GM18526 (cell line): ENCODE measurements around the gene STX1A.

ENCODE experiments used
- POLR2A ChIP-seq: IDR thresholded peaks from 3 replicates; pipeline ENCODE4 v1.6.1; 2011; ENCODE audit not compliant: insufficient read length; ENCODE audit errors: extremely low read depth

STX1A gene

DNA sequence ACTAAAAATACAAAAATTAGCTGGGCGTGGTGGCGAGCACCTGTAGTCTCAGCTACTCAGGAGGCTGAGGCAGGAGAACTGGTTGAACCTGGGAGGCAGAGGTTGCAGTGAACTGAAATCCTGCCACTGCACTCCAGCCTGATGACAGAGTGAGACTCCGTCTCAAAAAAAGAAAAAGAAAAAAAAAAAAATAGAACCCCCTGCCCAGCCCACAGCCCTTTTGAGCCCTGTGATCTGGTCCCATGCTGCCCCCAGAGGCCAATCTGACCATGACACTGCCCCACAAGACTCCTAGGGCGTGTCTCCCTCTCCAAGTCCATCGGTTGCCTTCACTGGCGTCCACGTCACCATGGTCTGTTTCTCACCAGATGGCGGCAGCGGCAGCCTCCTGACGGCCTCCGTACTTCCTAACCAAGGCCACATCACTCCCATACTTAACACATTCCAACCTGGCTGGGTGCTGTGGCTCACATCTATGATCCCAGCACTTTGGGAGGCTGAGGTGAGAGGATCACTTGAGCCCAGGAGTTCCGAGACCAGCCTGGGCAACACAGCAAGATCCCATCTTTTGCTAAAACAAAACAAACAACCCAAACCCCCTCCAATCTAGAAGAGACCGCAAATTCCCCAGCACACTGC lies 18.0 kb downstream of the STX1A start:
- no peak for TF ChIP-seq POLR2A

DNA sequence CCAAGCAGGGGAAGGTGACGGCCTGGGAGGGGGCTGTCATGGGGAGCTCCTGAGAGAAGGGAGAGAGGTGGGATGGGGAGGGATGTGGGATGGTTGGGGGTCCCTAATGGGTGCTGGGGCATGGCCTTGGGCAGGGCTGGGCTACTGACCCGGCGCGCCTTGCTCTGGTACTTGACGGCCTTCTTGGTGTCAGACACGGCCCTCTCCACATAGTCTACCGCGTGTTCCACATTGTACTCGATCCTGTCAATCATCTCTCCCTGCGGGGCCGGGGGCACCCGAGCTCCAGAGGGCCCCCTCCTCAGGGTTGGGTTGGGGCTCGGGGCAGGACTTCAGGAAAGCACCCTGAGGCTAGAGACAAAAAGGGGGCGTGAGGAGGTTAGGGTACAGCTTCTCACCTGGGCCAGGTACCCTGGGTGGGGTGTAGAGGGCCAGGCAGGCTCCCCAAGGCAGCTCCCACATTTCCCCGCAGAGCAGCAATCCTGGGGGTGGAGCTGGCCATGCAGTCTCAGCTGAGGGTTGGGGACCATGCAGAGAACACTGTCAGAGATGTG lies 18.8 kb downstream of the STX1A start:
- TF ChIP-seq POLR2A, result no peak

DNA sequence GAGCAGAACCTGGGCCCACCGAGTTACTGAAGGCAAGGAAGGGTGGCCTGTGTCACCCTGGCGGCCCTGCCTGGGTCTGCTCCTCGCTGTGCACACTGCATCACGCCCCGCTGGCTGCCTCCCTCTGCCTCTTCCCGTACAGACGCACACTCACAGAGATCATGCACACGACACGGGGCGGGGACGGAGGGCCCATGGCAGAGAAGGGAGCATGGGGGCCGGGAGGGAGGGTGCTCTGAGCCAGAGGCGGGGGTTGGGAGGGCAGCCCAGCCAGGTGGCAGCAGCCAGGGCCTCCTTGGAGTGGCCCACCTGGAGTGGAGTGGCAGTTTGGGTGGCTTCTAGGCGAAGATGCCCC lies 19.4 kb downstream of the STX1A start:
- TF ChIP-seq POLR2A, result no peak

DNA sequence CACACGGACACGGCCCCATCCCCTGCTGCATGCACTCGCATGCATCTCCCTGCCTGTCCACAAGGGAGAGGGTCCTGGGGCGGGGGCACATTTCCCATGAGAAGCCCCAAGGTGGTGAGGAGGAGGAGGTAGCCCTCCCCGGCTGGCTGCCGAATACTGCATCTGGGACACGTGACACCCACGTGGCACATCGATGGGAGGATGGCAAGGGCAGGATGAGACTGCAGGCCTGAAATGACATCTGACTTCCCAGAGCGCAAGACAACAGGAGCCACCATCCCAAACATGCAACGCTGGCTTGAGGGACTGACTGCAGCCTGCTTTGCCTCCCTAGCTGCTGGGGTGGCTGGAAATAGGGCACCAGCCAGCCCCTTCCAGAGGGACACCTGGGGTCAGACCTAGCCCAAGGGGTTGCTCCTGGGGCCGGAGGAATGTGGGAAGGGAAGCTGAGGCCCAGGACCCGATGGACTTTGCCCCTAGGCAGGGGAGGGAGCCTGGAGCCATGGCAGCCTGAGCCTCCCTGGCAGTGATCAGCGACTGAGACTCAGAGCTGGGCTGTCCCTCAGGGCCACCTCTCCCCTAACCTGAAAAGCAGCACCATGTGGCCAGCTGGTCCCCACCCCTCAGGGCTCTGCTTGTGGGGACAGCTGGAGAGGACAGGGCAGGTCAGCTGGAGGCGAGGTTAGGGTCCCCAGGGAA lies 19.9 kb downstream of the STX1A start:
- TF ChIP-seq POLR2A, result no peak

DNA sequence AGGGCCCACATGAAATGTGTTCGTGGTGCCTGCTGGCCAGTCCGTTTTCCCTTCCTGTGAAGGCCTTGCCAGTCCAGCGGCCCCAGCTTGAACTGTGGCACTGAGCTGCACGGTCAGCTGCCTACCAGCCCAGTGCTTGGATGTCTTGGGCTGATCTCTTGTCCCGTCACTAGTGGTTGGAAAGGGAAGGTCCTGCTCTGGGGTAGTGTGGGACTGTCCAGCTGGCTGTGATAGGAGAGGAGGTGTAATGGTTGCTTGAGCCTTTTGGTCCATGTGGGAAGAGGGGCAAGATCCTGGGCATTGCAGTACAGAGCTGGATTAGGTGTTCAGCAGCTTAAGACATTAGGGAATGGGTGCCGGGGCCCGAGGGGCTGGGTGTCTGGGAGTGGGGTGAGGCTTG lies 21.1 kb downstream of the STX1A start:
- TF ChIP-seq POLR2A, result no peak

DNA sequence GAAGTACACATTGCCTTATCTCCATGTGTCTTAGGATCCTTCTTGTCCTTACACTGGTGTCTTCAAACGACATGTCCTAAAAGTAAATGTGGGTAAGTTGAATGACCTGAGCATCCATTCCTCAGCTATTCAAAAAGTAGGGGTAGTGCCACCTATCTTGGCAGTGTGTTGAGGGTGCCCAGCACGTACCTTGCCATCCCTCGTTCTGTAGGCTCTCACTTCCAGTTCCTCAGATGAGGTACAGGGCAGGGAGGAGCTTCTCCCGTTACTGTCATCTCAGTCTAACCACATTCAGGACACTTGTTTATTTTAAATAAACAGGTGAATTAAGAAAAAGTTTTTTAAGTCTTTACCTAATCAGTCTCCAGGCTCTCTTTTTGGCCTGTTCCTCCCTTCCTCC lies 23.1 kb downstream of the STX1A start:
- TF ChIP-seq POLR2A, result no peak

DNA sequence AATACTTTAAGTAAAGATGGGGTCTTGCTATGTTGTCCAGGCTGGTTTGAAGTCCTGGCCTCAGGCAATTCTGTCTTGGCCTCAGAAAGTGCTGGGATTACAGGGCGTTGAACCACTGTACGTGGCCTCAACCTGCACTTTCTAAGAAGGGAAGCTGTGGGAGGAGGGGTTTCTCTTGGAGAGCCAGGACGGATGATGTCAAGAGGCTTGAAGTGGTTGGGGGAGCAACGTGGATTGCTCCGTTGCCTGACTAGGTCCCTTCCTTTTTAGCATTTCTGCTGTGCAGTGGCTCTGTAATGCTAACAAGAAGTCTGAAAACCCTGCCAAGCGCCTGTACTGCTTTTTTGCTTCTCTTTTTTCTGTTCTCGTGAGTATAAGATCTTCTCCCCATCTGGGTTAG lies 28.8 kb downstream of the STX1A start:
- no peak for TF ChIP-seq POLR2A

DNA sequence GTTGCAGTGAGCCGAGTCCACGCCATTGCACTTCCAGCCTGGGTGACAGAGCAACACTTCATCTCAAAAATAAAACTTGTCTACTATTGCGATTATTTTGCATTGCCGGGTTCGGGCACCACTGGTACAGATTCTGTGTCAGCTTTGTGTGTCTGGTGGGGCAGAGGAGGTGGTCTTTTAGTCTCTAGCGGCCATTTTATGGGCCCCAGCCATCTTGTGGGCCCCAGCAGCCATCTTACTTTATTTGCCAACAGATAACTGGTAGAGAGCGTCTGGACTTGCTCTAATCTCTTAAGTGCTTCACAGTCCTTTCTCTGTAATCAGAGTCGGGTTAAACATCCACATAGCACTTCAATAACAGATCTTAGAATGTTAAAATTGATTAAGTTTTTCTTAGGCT lies 31.2 kb downstream of the STX1A start:
- TF ChIP-seq POLR2A, result no peak

DNA sequence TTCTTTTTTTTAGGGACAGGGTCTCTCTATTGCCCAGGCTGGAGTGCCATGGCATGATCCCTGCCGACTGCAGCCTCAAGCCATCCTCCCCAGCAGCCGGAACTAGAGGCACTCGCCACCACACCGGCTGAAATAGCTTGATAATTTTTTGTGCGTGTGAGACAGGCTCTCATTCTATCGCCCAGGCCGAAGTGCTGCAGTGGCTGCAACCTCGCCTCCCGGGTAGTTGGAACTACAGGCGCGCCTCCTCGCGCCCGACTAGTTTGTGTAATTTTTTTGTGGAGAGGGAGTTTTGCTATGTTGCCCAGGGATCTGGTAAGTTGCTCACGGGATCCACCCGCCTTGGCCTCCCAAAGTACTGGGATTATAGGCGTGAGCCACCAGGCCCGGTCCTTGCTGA lies 34.2 kb downstream of the STX1A start:
- no peak for TF ChIP-seq POLR2A

DNA sequence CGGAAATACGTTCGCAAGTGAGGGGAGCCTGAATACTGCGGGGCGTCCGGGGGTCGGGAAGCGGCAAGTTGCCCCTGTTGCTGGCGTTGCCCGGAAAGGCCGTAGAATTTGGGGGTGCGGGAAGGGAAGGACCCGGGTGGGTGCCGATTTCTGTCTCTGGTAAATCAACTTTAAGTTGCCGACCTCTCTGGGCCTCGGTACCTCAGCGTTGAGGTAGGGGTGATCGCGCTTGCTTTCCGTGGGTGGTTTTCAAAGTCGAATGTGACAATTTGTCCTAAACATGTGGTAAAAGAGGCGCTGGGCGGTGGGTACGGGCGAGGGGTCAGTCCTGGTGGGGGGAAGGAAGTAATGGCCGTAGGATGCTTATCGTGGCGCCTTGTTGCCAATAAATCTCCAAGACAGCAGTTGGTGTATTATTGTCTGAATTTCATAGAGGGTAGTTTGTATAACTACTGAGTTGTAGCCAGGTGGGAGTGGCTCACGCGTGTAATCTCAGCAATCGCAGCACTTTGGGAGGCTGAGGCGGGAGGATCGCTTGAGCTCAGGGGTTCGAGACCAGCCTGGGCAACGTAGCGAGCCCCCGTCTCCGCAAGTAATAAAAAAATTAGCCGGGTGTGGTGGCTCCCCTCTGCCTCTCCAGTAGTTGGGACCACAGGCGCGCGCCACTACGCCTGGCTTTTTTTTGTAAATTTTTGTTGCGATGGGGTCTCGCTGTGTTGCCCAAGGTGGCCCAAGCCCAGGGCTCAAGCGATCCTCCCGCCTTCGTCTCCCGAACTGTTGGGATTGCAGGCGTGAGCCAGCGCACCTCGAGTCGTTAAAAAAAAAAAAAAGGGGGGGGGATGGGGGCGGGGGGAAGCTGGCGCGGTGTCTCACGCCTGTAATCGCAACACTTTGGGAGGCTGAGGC lies 35.4 kb downstream of the STX1A start:
- TF ChIP-seq POLR2A, result no peak

DNA sequence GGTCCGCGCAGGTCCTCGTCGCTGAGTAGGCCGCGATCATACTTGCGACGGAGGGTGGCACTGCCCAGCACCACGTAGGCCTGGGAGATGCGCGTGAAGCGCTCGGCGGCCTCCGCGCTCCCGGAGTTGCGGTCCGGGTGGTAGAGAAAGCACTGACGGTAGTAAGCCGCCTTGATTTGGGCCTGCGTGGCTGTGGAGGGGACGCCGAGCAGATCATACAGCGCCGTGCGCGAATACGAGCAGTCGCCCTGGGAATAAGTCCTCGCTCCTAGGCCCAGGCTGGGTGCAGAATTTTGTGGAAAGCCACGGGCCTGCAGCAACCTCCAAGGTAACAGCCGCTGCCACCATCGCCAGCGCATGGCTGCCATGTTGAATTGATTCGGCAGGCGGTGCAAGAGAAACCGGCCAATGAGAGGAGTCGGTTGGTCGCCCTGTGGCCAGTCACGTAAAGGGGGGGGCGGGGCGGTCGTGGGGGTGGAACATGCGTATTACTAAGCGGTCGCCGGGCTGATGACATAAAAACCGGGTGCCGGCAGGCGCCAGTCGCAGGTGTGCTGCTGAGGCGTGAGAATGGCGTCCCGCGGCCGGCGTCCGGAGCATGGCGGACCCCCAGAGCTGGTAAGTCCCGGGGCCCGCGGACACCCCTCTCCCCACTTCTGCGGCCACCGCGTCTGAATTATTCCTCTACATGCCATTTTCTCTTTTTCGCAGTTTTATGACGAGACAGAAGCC lies 36.2 kb downstream of the STX1A start, which contains the start of the genes BUD23 and DNAJC30:
TSS of gene BUD23 (plus strand) at position 542 of the 732 bp plus-strand sequence. CDS start at position 571, 29 bp downstream.
TSS of gene DNAJC30 (minus strand) at position 398 of the 732 bp plus-strand sequence. CDS start at position 368, 30 bp downstream.
- peak; percentile 90 for TF ChIP-seq POLR2A

DNA sequence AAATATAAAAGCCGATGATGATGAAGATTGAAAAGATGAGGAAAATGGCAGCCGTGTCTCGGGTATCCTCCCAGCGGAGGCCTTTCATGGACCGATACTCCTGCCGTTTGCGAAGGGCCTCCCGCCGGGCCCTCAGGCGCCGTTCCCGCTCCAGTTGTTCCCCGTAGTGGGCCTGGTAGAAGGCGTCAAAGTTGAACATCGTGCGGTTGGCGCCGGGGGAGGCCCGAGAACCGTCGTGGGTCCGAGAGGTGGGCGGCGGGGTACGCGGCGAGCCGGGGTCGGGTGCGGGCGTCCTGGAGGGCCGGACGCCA lies 36.8 kb downstream of the STX1A start:
- no peak for TF ChIP-seq POLR2A

DNA sequence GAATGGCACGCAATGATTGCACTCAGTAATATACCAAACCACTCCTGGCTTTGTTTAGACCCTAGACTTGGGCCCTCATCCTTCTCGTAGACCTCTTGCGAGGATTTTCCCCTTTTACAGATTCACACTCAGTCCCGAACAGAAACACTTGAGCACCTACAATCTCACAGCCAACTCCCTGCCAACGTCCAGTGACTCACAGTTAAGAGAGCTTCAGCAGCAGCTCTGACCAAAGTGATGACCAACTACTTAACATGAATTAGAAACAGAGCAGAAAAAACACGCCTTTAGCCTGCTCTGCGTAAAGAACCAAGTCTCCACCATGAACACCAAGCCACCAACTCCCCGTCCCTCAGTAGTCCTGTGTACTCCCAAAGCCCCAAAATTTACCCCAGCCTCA lies 38.4 kb downstream of the STX1A start:
- no peak for TF ChIP-seq POLR2A

DNA sequence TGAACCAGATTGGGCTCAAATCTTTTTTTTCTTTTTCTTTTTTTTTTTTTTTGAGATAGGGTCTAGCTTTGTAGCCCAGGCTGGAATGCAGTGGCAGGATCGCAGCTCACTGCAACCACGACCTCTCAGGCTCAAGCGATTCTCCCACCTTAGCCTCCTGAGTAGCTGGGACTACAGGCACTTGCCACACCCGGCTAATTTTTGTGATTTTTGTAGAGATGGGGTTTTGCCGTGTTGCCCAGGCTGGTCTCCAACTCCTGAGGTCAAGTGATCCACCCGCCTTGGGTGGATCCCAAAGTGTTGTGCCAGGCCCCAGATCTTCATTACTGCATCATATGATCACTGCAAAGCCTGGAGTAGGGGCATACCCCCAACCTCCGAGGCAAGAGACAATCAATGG lies 39.0 kb downstream of the STX1A start:
- no peak for TF ChIP-seq POLR2A

DNA sequence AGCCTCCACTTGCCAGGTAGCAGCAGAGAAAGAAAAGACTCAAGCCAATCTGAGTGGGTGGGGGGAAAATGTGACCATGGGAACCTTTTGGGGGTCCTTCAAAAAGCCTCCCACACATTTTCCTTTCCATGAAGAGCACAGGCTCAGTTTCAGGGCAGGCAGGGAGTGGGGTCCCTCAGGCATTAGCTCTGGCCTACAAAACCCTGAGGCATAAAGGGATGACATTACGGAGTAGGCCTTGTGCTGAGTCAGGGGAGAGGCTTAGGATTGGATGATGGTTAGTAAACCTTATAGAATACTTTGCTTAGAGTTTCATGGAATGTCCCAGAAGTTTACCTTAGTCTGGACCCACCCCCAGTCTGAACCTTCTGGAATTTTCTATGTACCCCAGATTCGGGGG lies 39.8 kb downstream of the STX1A start:
- no peak for TF ChIP-seq POLR2A
